Upper lobe of right lung (tissue), 1 donor: ENCODE measurements around the gene CYB5R3. TPM values are rescaled to one million over a fixed set of nuclear protein-coding genes. Genes with fewer than 3 reads are reported as not detected.
"Not testable (repeated sequence)": the region's sequence is repeated elsewhere in the genome, so short reads cannot be mapped to it uniquely, and the experiment has no call there.

Experiments
- ATAC-seq: fragments of 200-7000 bp; cut with Tn5 transposase; one replicate; pipeline ENCODE4 v1.9.1; 2020; ENCODE audit warnings: mild to moderate bottlenecking, moderate library complexity
- DNase-seq: peaks from one replicate; pipeline ENCODE4 v3.0.0-alpha.2; 2020
- H3K27ac ChIP-seq: fragments of 200-600 bp; one replicate; pipeline ENCODE4 v1.8.0; 2022
- H3K27me3 ChIP-seq: fragments of 200-600 bp; one replicate; pipeline ENCODE4 v1.8.0; 2022; ENCODE audit warnings: mild to moderate bottlenecking
- H3K36me3 ChIP-seq: fragments of 200-600 bp; one replicate; pipeline ENCODE4 v1.8.0; 2022
- H3K4me1 ChIP-seq: fragments of 200-600 bp; one replicate; pipeline ENCODE4 v1.8.0; 2022
- H3K4me3 ChIP-seq: fragments of 200-600 bp; one replicate; pipeline ENCODE4 v1.8.0; 2022; ENCODE audit warnings: mild to moderate bottlenecking
- H3K9me3 ChIP-seq: fragments of 200-600 bp; one replicate; pipeline ENCODE4 v1.8.0; 2022
- intact Hi-C: fragments of 100-400 bp; cut with DNase I; formaldehyde crosslinking; loops from one replicate; pipeline ENCODE4 v1.11.0; 2022
- total RNA-seq: library from RNA; stranded (reverse); fragmentation: NEBNext Ultra II Directional; extraction: Animal tissue kit (Norgen Biotek cat#: 25700); gene quantifications from one replicate; pipeline ENCODE4 v1.2.1, GENCODE V29; 2021
- TF ChIP-seq, protein P1 (sequence below): fragments of 200-600 bp; IDR thresholded peaks from one replicate; pipeline ENCODE4 v1.8.0; 2022; ENCODE audit warnings: antibody characterized with exemption
- donor health status: DM: no; HTN: yes; CAD: no; lungs with severe emphysema.

Gene CYB5R3
- total RNA-seq, 1 donor from 2014 or later, result 251 TPM

GRCh38 chr22:42683578-42684283 lies 34.5 kb upstream of the CYB5R3 start:
- H3K9me3 ChIP-seq, result no peaks in the 10 kb centered on the region
- TF ChIP-seq, protein P1, sequence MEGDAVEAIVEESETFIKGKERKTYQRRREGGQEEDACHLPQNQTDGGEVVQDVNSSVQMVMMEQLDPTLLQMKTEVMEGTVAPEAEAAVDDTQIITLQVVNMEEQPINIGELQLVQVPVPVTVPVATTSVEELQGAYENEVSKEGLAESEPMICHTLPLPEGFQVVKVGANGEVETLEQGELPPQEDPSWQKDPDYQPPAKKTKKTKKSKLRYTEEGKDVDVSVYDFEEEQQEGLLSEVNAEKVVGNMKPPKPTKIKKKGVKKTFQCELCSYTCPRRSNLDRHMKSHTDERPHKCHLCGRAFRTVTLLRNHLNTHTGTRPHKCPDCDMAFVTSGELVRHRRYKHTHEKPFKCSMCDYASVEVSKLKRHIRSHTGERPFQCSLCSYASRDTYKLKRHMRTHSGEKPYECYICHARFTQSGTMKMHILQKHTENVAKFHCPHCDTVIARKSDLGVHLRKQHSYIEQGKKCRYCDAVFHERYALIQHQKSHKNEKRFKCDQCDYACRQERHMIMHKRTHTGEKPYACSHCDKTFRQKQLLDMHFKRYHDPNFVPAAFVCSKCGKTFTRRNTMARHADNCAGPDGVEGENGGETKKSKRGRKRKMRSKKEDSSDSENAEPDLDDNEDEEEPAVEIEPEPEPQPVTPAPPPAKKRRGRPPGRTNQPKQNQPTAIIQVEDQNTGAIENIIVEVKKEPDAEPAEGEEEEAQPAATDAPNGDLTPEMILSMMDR, result no peak
- peaks cover 61% of the 10 kb centered on the region for H3K4me1 ChIP-seq
- no peaks in the 10 kb centered on the region for H3K36me3 ChIP-seq
- H3K27me3 ChIP-seq, result no peaks in the 10 kb centered on the region
- ATAC-seq (peak; percentile 2), DNase-seq (no peak)
- intact Hi-C loops, result no loop called here
- peak overlapping the region; percentile 61 for H3K27ac ChIP-seq
- no peak overlapping the region for H3K4me3 ChIP-seq

GRCh38 chr22:42682113-42682851 lies 33.1 kb upstream of the CYB5R3 start:
- intact Hi-C loops, result no loop called here
- peak overlapping the region; percentile 61 for H3K27ac ChIP-seq
- H3K27me3 ChIP-seq, result no peaks in the 10 kb centered on the region
- no peaks in the 10 kb centered on the region for H3K9me3 ChIP-seq
- H3K36me3 ChIP-seq, result no peaks in the 10 kb centered on the region
- H3K4me1 ChIP-seq, result peaks cover 55% of the 10 kb centered on the region
- no peak for DNase-seq
- H3K4me3 ChIP-seq, result no peak overlapping the region
- ATAC-seq, result no peak
- TF ChIP-seq, protein P1, result no peak

GRCh38 chr22:42680648-42681047 lies 31.5 kb upstream of the CYB5R3 start:
- no peaks in the 10 kb centered on the region for H3K9me3 ChIP-seq
- no peaks in the 10 kb centered on the region for H3K36me3 ChIP-seq
- no peak overlapping the region for H3K27ac ChIP-seq
- TF ChIP-seq, protein P1, result no peak
- DNase-seq (no peak), ATAC-seq (peak; percentile 79)
- H3K4me3 ChIP-seq, result no peak overlapping the region
- H3K4me1 ChIP-seq, result peaks cover 46% of the 10 kb centered on the region
- intact Hi-C loops, result no loop called here
- H3K27me3 ChIP-seq, result no peaks in the 10 kb centered on the region

GRCh38 chr22:42679691-42680090 lies 30.5 kb upstream of the CYB5R3 start:
- H3K27me3 ChIP-seq, result no peaks in the 10 kb centered on the region
- H3K9me3 ChIP-seq, result no peaks in the 10 kb centered on the region
- no peaks in the 10 kb centered on the region for H3K36me3 ChIP-seq
- intact Hi-C loops, result no loop called here
- peaks cover 43% of the 10 kb centered on the region for H3K4me1 ChIP-seq
- no peak overlapping the region for H3K4me3 ChIP-seq
- no peak overlapping the region for H3K27ac ChIP-seq
- TF ChIP-seq, protein P1, result no peak
- ATAC-seq, result no peak
- DNase-seq, result no peak

- Histone ChIP-seq H3K27me3 (no peaks in the 10 kb centered on the region), H3K4me1 (peaks cover 37% of the 10 kb centered on the region), H3K27ac (no peak overlapping the region), H3K4me3 (no peak overlapping the region), H3K36me3 (no peaks in the 10 kb centered on the region), H3K9me3 (no peaks in the 10 kb centered on the region)
- no peak for ATAC-seq
- DNase-seq, result no peak
- intact Hi-C loops, result no loop called here
- TF ChIP-seq, protein P1, result no peak
Observed at GRCh38 chr22:42678894-42679293, 29.7 kb upstream of the CYB5R3 start.

DNA sequence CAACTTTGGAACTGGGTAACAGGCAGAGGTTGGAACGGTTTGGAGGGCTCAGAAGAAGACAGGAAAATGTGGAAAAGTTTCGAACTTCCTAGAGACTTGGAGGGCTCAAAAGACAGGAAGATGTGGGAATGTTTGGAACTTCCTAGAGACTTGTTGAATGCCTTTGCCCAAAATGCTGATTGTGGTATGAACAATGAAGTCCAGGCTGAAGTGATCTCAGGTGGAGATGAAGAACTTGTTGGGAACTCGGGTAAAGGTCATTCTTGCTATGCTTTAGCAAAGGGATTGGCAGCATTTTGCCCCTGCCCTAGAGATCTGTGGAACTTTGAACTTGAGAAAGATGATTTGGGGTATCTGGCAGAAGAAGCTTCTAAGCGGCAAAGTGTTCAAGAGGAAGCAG lies 28.7 kb upstream of the CYB5R3 start:
- H3K27me3 ChIP-seq, H3K27ac ChIP-seq, ATAC-seq, H3K9me3 ChIP-seq, intact Hi-C loops, H3K4me3 ChIP-seq, DNase-seq, H3K36me3 ChIP-seq: not testable (repeated sequence)
- peaks cover 30% of the 10 kb centered on the region for H3K4me1 ChIP-seq
